ENCODE results near the gene STS.

DNA sequence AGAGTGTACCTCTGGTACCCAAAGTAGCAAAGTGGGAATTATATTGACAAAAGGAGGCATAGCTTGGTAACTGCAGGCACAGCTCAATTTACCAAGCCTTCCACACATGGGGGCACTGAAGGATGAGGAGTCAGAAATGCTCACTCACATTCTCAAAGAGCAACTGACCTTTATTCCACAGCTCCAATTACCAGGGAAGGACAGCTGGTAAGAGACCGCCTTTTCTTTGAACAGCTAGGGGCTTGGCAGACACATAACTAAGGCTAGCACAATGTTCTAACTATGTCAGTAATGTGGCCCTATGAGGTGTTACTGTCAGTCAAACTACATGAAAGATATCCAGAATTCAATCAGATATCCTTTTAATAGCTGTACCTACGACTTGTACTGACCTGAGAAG, 20.5 kb upstream of the STS start:
- TF ChIP-seq EZH2phosphoT487 (IDR thresholded peaks at IDR 0.05; ENCODE audit: borderline replicate concordance, low read length) (no peak), CTCF (conservative IDR thresholded peaks at IDR 0.05; ENCODE audit: low read depth, low read length) (no peak)
